Progenitor cell of endocrine pancreas (in vitro differentiated cells): ENCODE measurements around the gene DCLK2. TPM values are rescaled to one million over a fixed set of nuclear protein-coding genes. Genes with fewer than 3 reads are reported as not detected.
"Not testable (repeated sequence)": the region's sequence is repeated elsewhere in the genome, so short reads cannot be mapped to it uniquely, and the experiment has no call there.

Experiments
- DNase-seq: peaks from one replicate; pipeline ENCODE4 v3.0.0; 2021; ENCODE audit warnings: low spot score; ENCODE audit not compliant: unreplicated experiment
- H3K27ac Mint-ChIP-seq: 2 replicates; pipeline ENCODE4 v1.8.0; 2021; ENCODE audit warnings: mild to moderate bottlenecking, moderate library complexity, mixed read lengths
- H3K27me3 Mint-ChIP-seq: 2 replicates; pipeline ENCODE4 v1.8.0; 2021; ENCODE audit warnings: mixed read lengths
- H3K36me3 Mint-ChIP-seq: 2 replicates; pipeline ENCODE4 v1.8.0; 2022; ENCODE audit warnings: mixed read lengths; ENCODE audit not compliant: insufficient read depth
- H3K4me1 Mint-ChIP-seq: 2 replicates; pipeline ENCODE4 v1.8.0; 2021; ENCODE audit warnings: low read depth, mixed read lengths
- H3K4me3 Mint-ChIP-seq: 2 replicates; pipeline ENCODE4 v1.8.0; 2021; ENCODE audit warnings: low read depth, mild to moderate bottlenecking, moderate library complexity, mixed read lengths
- H3K9me3 Mint-ChIP-seq: 2 replicates; pipeline ENCODE4 v1.8.0; 2021; ENCODE audit warnings: low read depth, mixed read lengths
- total RNA-seq: library from RNA; stranded (reverse); gene quantifications from 2 replicates; pipeline ENCODE4 v1.2.1, GENCODE V29; 2021
- TF ChIP-seq, protein P1 (sequence below): fragments of 200-600 bp; sonication (generic); IDR thresholded peaks from one replicate; pipeline ENCODE4 v1.5.0; 2021; ENCODE audit warnings: antibody characterized with exemption, mild to moderate bottlenecking; ENCODE audit not compliant: unreplicated experiment

DCLK2 gene
- total RNA-seq, 1 donor from 2014 or later = 7.2 TPM

DNA sequence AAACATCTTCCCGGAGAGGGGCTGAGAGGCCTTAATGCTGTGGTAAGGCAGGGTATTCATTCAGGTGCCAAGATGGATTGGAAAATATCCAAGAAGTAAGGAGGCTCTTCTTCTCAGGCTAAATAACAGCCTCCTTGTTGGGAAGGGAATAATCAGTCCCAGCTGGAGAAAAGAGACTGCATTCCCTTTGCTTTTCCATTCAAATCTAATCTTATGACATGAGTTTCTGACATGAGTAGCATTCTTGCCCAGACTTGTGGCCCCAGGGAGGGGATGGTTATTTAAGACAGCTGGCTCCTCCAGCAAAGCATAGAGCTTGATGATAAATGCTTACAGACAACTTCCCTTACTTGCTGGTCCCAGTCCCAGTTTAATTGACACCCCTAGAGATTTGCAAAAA, 98.3 kb downstream of the DCLK2 start:
- Mint-ChIP-seq H3K4me1 (no peaks in the 10 kb centered on the region), H3K9me3 (peaks cover 4% of the 10 kb centered on the region), H3K27ac (peak overlapping the region; percentile 11), H3K4me3 (no peak overlapping the region), H3K27me3 (no peaks in the 10 kb centered on the region), H3K36me3 (no peaks in the 10 kb centered on the region)
- no peak for DNase-seq
- TF ChIP-seq, protein P1, sequence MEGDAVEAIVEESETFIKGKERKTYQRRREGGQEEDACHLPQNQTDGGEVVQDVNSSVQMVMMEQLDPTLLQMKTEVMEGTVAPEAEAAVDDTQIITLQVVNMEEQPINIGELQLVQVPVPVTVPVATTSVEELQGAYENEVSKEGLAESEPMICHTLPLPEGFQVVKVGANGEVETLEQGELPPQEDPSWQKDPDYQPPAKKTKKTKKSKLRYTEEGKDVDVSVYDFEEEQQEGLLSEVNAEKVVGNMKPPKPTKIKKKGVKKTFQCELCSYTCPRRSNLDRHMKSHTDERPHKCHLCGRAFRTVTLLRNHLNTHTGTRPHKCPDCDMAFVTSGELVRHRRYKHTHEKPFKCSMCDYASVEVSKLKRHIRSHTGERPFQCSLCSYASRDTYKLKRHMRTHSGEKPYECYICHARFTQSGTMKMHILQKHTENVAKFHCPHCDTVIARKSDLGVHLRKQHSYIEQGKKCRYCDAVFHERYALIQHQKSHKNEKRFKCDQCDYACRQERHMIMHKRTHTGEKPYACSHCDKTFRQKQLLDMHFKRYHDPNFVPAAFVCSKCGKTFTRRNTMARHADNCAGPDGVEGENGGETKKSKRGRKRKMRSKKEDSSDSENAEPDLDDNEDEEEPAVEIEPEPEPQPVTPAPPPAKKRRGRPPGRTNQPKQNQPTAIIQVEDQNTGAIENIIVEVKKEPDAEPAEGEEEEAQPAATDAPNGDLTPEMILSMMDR = no peak

DNA sequence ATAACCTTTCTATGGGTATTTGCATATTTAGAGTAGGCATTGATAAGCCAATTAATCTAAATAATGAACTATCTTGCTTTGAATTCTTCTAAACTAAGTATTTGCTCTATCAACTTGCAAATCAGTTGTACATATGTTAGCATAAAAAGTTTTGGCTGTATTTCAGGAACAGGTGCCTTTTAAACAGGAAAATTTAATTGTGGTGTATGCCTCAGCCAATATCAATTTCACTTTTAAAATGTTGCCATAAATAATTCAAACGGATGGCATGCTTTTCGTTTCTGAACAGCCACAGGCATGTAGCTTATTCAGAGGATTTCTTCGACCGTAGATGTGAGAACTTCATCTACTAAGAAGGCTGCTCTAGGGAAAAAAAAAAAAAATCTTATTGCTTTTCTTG, 99.9 kb downstream of the DCLK2 start:
- Mint-ChIP-seq H3K36me3 (no peaks in the 10 kb centered on the region), H3K4me3 (no peak overlapping the region), H3K27me3 (no peaks in the 10 kb centered on the region), H3K9me3 (no peaks in the 10 kb centered on the region), H3K27ac (no peak overlapping the region), H3K4me1 (no peaks in the 10 kb centered on the region)
- TF ChIP-seq, protein P1 = no peak
- no peak for DNase-seq

DNA sequence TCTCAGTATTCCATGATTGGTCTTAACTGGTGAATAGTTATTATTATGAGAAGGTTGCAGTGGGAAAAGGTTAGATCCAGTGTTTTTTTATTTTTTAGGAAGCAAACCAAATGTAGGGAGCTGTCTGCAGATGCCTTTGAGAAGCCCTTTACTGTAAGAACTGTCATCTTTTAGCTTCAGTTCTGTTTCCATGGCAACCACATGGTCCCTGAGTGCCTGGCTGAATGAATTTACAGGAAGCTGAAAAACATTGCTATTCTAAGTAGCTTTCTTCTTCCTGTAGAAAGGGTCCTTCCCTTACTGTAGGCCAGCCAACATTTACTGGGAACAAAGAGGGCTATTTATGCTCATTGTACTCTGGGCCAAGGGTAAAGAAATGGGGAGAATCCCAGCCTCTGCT, 103.3 kb downstream of the DCLK2 start:
- no peaks in the 10 kb centered on the region for H3K9me3 Mint-ChIP-seq
- TF ChIP-seq, protein P1 = no peak
- no peaks in the 10 kb centered on the region for H3K36me3 Mint-ChIP-seq
- no peak for DNase-seq
- H3K27me3 Mint-ChIP-seq = no peaks in the 10 kb centered on the region
- no peaks in the 10 kb centered on the region for H3K4me1 Mint-ChIP-seq
- no peak overlapping the region for H3K27ac Mint-ChIP-seq
- no peak overlapping the region for H3K4me3 Mint-ChIP-seq

DNA sequence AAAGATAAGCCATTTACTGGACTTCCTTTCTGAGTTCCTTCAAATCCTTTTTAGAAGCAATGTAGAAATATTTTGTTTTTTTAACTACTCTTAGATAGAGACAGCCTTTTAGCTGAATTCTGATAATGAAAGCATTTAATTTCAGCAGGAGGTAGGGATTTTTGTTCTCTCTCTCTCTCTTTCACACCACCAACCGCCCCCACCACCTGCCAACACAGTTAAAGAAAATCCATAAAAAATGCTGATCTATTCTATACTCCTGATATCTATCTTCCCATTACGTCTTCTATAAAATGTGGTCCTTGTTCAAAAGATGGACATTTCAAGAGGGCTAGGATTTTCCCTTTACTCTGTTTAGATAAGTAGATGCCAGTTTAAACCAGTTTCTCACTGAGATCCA, 104.5 kb downstream of the DCLK2 start:
- Mint-ChIP-seq H3K36me3 (no peaks in the 10 kb centered on the region), H3K4me1 (no peaks in the 10 kb centered on the region)
- DNase-seq = no peak

DNA sequence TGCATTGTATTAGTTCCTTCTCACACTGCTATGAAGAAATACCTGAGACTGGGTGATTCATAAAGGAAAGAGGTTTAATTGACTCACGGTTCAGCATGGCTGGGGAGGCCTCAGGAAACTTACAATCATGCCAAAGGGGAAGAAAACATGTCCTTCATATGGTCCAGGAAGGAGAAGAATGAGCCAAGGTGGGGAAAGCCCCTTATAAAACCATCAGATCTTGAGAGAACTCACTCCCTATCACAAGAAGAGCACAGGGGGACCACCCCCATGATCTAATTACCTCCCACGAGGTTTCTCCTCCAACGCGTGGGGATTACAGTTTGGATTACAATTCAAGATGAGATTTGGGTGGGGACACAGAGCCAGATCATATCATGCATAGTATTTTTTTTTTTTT, 106.8 kb downstream of the DCLK2 start:
- H3K27me3 Mint-ChIP-seq, DNase-seq, H3K4me1 Mint-ChIP-seq, H3K4me3 Mint-ChIP-seq, H3K36me3 Mint-ChIP-seq, H3K9me3 Mint-ChIP-seq, H3K27ac Mint-ChIP-seq: not testable (repeated sequence)

More for the DNA sequence above, 104.5 kb downstream of the DCLK2 start:
- Mint-ChIP-seq H3K9me3 (no peaks in the 10 kb centered on the region), H3K27ac (no peak overlapping the region), H3K4me3 (no peak overlapping the region), H3K27me3 (no peaks in the 10 kb centered on the region)
- TF ChIP-seq, protein P1 = no peak

DNA sequence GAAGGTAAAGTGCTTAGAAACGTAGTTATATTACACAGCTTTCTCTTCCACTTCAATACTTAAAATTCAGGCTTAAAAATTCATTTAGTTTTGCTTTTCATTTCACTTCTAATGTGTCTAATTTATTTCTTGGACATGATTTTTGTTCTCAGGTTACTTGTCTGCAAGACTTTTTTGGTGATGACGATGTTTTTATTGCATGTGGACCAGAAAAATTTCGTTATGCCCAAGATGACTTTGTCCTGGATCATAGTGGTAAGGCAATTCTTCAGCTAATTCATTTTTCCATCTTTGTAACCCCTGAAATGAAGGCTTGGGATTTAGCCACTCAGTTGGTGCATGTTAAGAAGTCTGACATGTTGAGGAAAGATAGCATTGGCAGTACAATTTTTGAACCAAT, 114.7 kb downstream of the DCLK2 start:
- DNase-seq = no peak
- Mint-ChIP-seq H3K4me1 (no peaks in the 10 kb centered on the region), H3K9me3 (no peaks in the 10 kb centered on the region), H3K4me3 (no peak overlapping the region), H3K36me3 (no peaks in the 10 kb centered on the region), H3K27ac (no peak overlapping the region), H3K27me3 (no peaks in the 10 kb centered on the region)
- TF ChIP-seq, protein P1 = no peak

DNA sequence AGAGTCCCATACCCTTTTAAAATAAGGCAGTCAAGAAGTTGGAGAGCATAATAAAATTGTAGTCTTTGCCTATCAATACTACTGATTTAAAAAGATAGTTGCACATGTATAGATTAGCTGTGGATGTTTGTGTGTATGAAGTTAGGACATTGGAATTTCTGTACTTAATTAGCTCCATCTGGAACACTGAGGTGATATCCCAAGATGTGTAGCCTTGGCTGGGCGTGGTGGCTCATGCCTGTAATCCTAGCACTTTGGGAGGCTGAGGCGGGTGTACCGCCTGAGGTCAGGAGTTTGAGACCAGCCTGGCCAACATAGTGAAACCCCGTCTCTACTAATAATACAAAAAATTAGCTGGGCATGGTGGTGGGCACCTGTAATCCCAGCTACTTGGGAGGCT, 119.0 kb downstream of the DCLK2 start:
- not testable (repeated sequence) for H3K27ac Mint-ChIP-seq, H3K36me3 Mint-ChIP-seq, H3K4me1 Mint-ChIP-seq, H3K4me3 Mint-ChIP-seq, DNase-seq, H3K27me3 Mint-ChIP-seq, H3K9me3 Mint-ChIP-seq
